ENCODE measurements around the gene C5AR1. TPM values are rescaled to one million over a fixed set of nuclear protein-coding genes. Genes with fewer than 3 reads are reported as not detected.
"Not testable (repeated sequence)": the region's sequence is repeated elsewhere in the genome, so short reads cannot be mapped to it uniquely, and the experiment has no call there.

Gene C5AR1
- total RNA-seq, 1 donor from 2014 or later: 79.9 TPM

DNA sequence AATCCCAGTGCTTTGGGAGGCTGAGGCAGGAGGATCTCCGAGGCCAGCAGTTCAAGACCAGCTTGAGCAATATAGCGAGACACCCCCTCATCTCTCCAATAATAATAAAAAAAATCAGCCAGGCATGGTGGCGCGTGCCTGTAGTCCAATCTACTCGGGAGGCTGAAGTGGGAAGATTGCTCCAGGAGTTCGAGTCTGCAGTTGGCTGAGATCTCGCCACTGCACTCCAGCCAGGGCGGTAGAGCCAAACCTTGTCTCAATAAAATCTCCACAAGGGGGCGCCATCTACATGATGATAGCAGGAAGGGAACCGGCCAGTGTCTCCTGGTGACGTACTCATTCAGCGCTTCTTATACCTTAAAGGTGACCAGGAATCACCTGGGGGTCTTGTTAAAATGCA is 13.6 kb upstream of the C5AR1 start:
- Histone ChIP-seq H3K4me1 (no peaks in the 10 kb centered on the region), H3K4me3 (no peak overlapping the region), H3K27ac (no peak overlapping the region), H3K27me3 (ENCODE audit: low read depth) (no peaks in the 10 kb centered on the region), H3K9me3 (no peaks in the 10 kb centered on the region), H3K36me3 (peaks cover 3% of the 10 kb centered on the region)
- intact Hi-C loops (cut with DNase I): no loop called here
- peak; percentile 83 for TF ChIP-seq CTCF (IDR thresholded peaks at IDR 0.05)
- DNase-seq: peak; percentile 65
- peak; percentile 90 for ATAC-seq

DNA sequence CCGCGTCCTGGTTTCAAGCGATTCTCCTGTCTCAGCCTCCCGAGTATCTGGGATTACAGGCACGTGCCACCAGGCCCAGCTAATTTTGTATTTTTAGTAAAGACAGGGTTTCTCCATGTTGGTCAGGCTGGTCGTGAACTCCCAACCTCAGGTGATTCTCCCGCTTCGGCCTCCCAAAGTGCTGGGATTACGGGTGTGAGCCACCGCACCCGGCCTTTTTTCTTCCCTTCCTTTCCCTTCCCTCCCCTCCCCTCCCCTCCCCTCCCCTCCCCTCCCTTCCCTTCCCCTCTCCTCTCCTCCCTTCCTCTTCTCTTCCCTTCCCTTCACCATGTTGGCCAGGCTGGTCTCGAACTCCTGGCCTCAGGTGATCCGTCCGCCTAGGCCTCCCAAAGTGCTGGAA is 8.8 kb upstream of the C5AR1 start:
- DNase-seq; ATAC-seq; H3K4me1 ChIP-seq; H3K27ac ChIP-seq; H3K4me3 ChIP-seq; H3K9me3 ChIP-seq; H3K36me3 ChIP-seq; H3K27me3 ChIP-seq (ENCODE audit: low read depth); intact Hi-C loops (cut with DNase I): not testable (repeated sequence)

DNA sequence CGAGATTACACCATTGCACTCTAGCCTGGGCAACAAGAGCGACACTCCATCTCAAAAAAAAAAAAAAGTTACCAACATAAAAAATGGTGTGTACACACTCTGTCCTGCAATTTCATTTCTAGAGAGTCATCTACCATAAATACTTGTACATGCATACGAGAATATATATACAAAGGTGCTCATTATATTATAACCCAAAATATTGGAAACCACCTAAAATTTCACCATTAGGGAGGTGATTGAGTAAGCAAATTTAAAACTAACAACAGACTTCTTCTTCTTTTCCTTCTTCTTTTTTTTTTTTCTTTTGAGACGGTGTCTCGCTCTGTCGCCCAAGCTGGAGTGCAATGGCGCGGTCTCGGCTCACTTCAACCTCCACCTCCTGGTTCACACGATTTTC is 7.4 kb upstream of the C5AR1 start:
- ATAC-seq: no peak
- Histone ChIP-seq H3K36me3 (no peaks in the 10 kb centered on the region), H3K4me1 (no peaks in the 10 kb centered on the region), H3K27me3 (ENCODE audit: low read depth) (no peaks in the 10 kb centered on the region), H3K27ac (no peak overlapping the region), H3K4me3 (no peak overlapping the region), H3K9me3 (no peaks in the 10 kb centered on the region)
- no peak for TF ChIP-seq CTCF (IDR thresholded peaks at IDR 0.05)
- no peak for DNase-seq
- intact Hi-C loops (cut with DNase I): no loop called here

DNA sequence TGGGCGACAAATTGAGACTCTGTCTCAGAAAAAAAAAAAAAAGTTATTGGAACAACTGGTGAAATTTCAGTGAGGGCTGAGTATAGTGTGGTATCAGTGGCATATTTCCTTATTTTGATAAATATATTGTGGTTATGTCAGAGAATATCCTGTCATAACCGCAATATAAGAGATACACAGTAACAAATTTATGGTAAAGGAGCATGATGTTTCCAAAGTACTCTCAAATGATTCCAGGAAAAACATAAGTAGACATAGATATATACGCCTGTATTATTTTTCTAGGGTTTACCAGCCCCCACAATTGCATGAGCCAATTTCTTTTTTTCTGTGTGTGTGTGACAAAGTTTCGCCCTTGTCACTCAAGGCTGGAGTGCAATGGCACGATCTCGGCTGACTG is 5.7 kb upstream of the C5AR1 start:
- TF ChIP-seq CTCF (IDR thresholded peaks at IDR 0.05): no peak
- no peaks in the 10 kb centered on the region for H3K36me3 ChIP-seq
- no peaks in the 10 kb centered on the region for H3K9me3 ChIP-seq
- no peak for DNase-seq
- H3K27ac ChIP-seq: no peak overlapping the region
- no peaks in the 10 kb centered on the region for H3K4me1 ChIP-seq
- intact Hi-C loops (cut with DNase I): no loop called here
- no peaks in the 10 kb centered on the region for H3K27me3 ChIP-seq (ENCODE audit: low read depth)
- H3K4me3 ChIP-seq: no peak overlapping the region
- ATAC-seq: no peak

GRCh38 chr19:47305309-47305751 is 4.3 kb upstream of the C5AR1 start:
- Histone ChIP-seq H3K27ac (no peak overlapping the region), H3K27me3 (ENCODE audit: low read depth) (no peaks in the 10 kb centered on the region), H3K9me3 (no peaks in the 10 kb centered on the region), H3K4me3 (no peak overlapping the region), H3K36me3 (no peaks in the 10 kb centered on the region), H3K4me1 (no peaks in the 10 kb centered on the region)
- ATAC-seq: peak; percentile 78 to 86
- intact Hi-C loops (cut with DNase I): no loop called here
- DNase-seq: peak; percentile 74
- peak; percentile 93 for TF ChIP-seq CTCF (IDR thresholded peaks at IDR 0.05)

- no peak for ATAC-seq
- intact Hi-C loops (cut with DNase I): no loop called here
- Histone ChIP-seq H3K27me3 (ENCODE audit: low read depth) (no peaks in the 10 kb centered on the region), H3K36me3 (no peaks in the 10 kb centered on the region), H3K4me3 (no peak overlapping the region), H3K4me1 (no peaks in the 10 kb centered on the region), H3K27ac (no peak overlapping the region), H3K9me3 (no peaks in the 10 kb centered on the region)
- no peak for TF ChIP-seq CTCF (IDR thresholded peaks at IDR 0.05)
- no peak for DNase-seq
These were observed 3.4 kb upstream of the C5AR1 start for GRCh38 chr19:47306303-47306702.
